Measurements from ENCODE around the gene GBF1.

The GBF1 gene

GRCh38 chr10:102396317-102396650 is 151.0 kb downstream of the GBF1 start:
- peak overlapping the region; percentile 82 for H3K4me3 ChIP-seq

GRCh38 chr10:102396730-102397151 is 151.4 kb downstream of the GBF1 start:
- DNase-seq (ENCODE audit: low read depth, low spot score) = no peak
- no peak overlapping the region for H3K9ac ChIP-seq (ENCODE audit: insufficient read length)
- H3K36me3 ChIP-seq (ENCODE audit: insufficient read depth, low read length) = no peaks in the 10 kb centered on the region
- H3K4me3 ChIP-seq = no peak overlapping the region
- H3K9me3 ChIP-seq (ENCODE audit: low read depth, low read length) = no peaks in the 10 kb centered on the region
- TF ChIP-seq FOXP2 (optimal IDR thresholded peaks at IDR 0.05; ENCODE audit: control extremely low read depth, extremely low read length, insufficient read depth) = no peak
- TF ChIP-seq POLR2AphosphoS5 (IDR thresholded peaks at IDR 0.05; ENCODE audit: borderline replicate concordance, low read depth, low read length) = no peak
- no peak for TF ChIP-seq EZH2 (IDR thresholded peaks at IDR 0.05)
- H3K27ac ChIP-seq = no peak overlapping the region

More at GRCh38 chr10:102396317-102396650, 151.0 kb downstream of the GBF1 start:
- H3K9me3 ChIP-seq (ENCODE audit: low read depth, low read length) = no peaks in the 10 kb centered on the region
- no peak overlapping the region for H3K27ac ChIP-seq
- no peak for DNase-seq (ENCODE audit: low read depth, low spot score)
- no peaks in the 10 kb centered on the region for H3K36me3 ChIP-seq (ENCODE audit: insufficient read depth, low read length)
- H3K9ac ChIP-seq (ENCODE audit: insufficient read length) = no peak overlapping the region
- TF ChIP-seq POLR2AphosphoS5 (IDR thresholded peaks at IDR 0.05; ENCODE audit: borderline replicate concordance, low read depth, low read length) (no peak), EZH2 (IDR thresholded peaks at IDR 0.05) (no peak), FOXP2 (optimal IDR thresholded peaks at IDR 0.05; ENCODE audit: control extremely low read depth, extremely low read length, insufficient read depth) (no peak)

DNA sequence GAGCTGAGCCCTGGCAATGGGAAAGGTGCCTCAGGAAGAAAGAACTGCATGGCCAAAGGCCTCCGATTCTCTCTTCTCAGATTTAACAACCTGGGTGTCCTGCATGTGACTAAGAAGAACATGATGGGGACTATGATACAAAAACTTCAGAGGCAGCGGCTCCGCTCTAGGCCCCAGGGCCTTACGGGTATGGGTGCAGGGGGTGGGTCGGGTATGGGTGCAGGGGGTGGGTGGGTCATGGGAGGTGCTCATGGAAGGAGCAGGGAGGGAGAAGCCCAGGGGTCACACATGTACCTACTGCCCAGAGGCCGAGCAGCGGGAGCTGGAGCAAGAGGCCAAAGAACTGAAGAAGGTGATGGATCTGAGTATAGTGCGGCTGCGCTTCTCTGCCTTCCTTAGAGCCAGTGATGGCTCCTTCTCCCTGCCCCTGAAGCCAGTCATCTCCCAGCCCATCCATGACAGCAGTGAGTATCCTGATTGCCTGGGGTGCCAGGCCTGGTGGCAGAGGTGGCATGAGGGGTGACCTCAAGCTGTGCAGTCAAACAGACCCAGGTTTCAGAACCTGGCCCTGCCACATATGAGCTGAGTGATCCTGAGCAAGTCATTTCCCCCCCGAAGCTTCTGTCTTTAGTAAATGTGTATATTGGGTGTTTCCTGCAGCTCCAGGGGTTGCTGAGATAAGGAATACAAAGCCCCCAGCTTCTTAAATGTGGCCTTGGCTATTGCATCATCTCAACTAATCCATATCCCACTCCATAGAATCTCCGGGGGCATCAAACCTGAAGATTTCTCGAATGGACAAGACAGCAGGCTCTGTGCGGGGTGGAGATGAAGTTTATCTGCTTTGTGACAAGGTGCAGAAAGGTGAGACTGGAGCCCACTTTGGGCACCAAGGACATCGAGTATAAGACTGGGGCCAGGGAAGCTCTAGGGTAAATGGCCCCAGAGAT is 152.2 kb downstream of the GBF1 start:
- TF ChIP-seq FOXP2 (optimal IDR thresholded peaks at IDR 0.05; ENCODE audit: control extremely low read depth, extremely low read length, insufficient read depth) (no peak), POLR2AphosphoS5 (IDR thresholded peaks at IDR 0.05; ENCODE audit: borderline replicate concordance, low read depth, low read length) (no peak), EZH2 (IDR thresholded peaks at IDR 0.05) (no peak)
- H3K4me3 ChIP-seq = no peak overlapping the region
- H3K36me3 ChIP-seq (ENCODE audit: insufficient read depth, low read length) = no peaks in the 10 kb centered on the region
- no peak overlapping the region for H3K9ac ChIP-seq (ENCODE audit: insufficient read length)
- DNase-seq (ENCODE audit: low read depth, low spot score) = no peak
- no peaks in the 10 kb centered on the region for H3K9me3 ChIP-seq (ENCODE audit: low read depth, low read length)
- H3K27ac ChIP-seq = no peak overlapping the region

DNA sequence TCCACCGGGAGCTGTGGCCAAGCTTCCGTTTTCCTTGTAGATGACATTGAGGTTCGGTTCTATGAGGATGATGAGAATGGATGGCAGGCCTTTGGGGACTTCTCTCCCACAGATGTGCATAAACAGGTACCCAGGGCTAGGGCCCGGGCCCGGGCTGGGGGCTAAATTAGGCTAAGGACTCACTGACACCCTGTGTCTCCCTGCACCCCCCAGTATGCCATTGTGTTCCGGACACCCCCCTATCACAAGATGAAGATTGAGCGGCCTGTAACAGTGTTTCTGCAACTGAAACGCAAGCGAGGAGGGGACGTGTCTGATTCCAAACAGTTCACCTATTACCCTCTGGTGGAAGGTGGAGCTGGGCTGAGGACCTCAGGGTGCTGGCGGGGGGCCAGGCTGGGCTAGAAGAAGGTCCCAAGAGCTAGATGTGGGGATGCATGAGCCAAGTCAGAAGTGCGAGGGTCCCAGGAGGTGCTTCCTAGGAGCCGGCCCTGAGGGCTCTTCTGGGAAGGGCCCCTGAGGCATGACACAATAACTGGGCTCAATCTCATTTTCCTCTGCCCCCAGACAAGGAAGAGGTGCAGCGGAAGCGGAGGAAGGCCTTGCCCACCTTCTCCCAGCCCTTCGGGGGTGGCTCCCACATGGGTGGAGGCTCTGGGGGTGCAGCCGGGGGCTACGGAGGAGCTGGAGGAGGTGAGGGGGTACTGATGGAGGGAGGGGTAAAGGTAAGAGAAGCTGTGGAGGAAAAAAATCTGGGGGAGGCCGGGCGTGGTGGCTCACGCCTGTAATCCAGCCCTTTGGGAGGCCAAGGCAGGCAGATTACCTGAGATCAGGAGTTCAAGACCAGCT is 153.1 kb downstream of the GBF1 start:
- Histone ChIP-seq H3K9me3 (ENCODE audit: low read depth, low read length) (no peaks in the 10 kb centered on the region), H3K4me3 (no peak overlapping the region), H3K27ac (no peak overlapping the region), H3K9ac (ENCODE audit: insufficient read length) (no peak overlapping the region), H3K36me3 (ENCODE audit: insufficient read depth, low read length) (no peaks in the 10 kb centered on the region)
- DNase-seq (ENCODE audit: low read depth, low spot score) = no peak
- TF ChIP-seq FOXP2 (optimal IDR thresholded peaks at IDR 0.05; ENCODE audit: control extremely low read depth, extremely low read length, insufficient read depth) (no peak), EZH2 (IDR thresholded peaks at IDR 0.05) (no peak), POLR2AphosphoS5 (IDR thresholded peaks at IDR 0.05; ENCODE audit: borderline replicate concordance, low read depth, low read length) (no peak)

DNA sequence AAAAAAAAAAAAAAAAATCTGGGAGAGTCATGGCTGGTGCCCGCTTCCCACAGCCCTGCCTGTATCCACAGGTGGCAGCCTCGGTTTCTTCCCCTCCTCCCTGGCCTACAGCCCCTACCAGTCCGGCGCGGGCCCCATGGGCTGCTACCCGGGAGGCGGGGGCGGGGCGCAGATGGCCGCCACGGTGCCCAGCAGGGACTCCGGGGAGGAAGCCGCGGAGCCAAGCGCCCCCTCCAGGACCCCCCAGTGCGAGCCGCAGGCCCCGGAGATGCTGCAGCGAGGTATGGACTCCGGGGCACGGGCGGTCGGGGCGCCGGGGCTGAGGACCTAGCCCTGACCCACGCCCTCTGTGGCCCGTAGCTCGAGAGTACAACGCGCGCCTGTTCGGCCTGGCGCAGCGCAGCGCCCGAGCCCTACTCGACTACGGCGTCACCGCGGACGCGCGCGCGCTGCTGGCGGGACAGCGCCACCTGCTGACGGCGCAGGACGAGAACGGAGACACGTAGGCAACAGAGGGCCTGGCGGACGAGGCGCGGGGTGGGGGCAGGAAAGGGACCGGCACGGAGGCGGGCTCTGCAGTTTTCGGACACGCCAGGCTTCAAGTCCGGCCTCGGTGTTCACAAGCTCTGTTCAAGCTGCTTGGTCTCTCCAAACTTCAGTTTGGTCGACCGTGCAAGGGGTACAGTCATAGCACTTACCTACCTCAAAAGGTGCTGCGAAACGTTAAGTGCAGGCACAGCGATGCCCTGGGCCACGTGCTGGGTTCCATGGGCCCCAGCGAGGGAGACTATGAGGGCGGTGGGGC is 154.1 kb downstream of the GBF1 start:
- Histone ChIP-seq H3K4me3 (peak overlapping the region; percentile 77), H3K36me3 (ENCODE audit: insufficient read depth, low read length) (no peaks in the 10 kb centered on the region), H3K9ac (ENCODE audit: insufficient read length) (peak overlapping the region; percentile 53), H3K27ac (no peak overlapping the region), H3K9me3 (ENCODE audit: low read depth, low read length) (no peaks in the 10 kb centered on the region)
- no peak for DNase-seq (ENCODE audit: low read depth, low spot score)
- no peak for TF ChIP-seq EZH2 (IDR thresholded peaks at IDR 0.05)
- peak; percentile 36; the same call in 1 of the 2 replicates for TF ChIP-seq POLR2AphosphoS5 (IDR thresholded peaks at IDR 0.05; ENCODE audit: borderline replicate concordance, low read depth, low read length)

- H3K9me3 ChIP-seq (ENCODE audit: low read depth, low read length) = no peaks in the 10 kb centered on the region
- no peak overlapping the region for H3K9ac ChIP-seq (ENCODE audit: insufficient read length)
- H3K27ac ChIP-seq = no peak overlapping the region
- no peaks in the 10 kb centered on the region for H3K36me3 ChIP-seq (ENCODE audit: insufficient read depth, low read length)
- no peak for TF ChIP-seq FOXP2 (optimal IDR thresholded peaks at IDR 0.05; ENCODE audit: control extremely low read depth, extremely low read length, insufficient read depth)
- TF ChIP-seq POLR2AphosphoS5 (IDR thresholded peaks at IDR 0.05; ENCODE audit: borderline replicate concordance, low read depth, low read length) = no peak
- TF ChIP-seq EZH2 (IDR thresholded peaks at IDR 0.05) = no peak
- no peak overlapping the region for H3K4me3 ChIP-seq
- DNase-seq (ENCODE audit: low read depth, low spot score) = no peak
Observed at GRCh38 chr10:102400076-102400475, 154.7 kb downstream of the GBF1 start.

- TF ChIP-seq FOXP2 (optimal IDR thresholded peaks at IDR 0.05; ENCODE audit: control extremely low read depth, extremely low read length, insufficient read depth) (no peak), EZH2 (IDR thresholded peaks at IDR 0.05) (no peak), POLR2AphosphoS5 (IDR thresholded peaks at IDR 0.05; ENCODE audit: borderline replicate concordance, low read depth, low read length) (no peak)
- no peak overlapping the region for H3K4me3 ChIP-seq
- H3K9me3 ChIP-seq (ENCODE audit: low read depth, low read length) = no peaks in the 10 kb centered on the region
- no peak overlapping the region for H3K27ac ChIP-seq
- H3K36me3 ChIP-seq (ENCODE audit: insufficient read depth, low read length) = no peaks in the 10 kb centered on the region
- DNase-seq (ENCODE audit: low read depth, low spot score) = no peak
- no peak overlapping the region for H3K9ac ChIP-seq (ENCODE audit: insufficient read length)
Observed at GRCh38 chr10:102400598-102401341, 155.4 kb downstream of the GBF1 start.
